ENCODE data around the gene P2RX7.
"Not testable (repeated sequence)": the region's sequence is repeated elsewhere in the genome, so short reads cannot be mapped to it uniquely, and the experiment has no call there.

P2RX7 gene

GRCh38 chr12:121176826-121177529, 44.3 kb downstream of the P2RX7 start:
- DNase-seq, result no peak

DNA sequence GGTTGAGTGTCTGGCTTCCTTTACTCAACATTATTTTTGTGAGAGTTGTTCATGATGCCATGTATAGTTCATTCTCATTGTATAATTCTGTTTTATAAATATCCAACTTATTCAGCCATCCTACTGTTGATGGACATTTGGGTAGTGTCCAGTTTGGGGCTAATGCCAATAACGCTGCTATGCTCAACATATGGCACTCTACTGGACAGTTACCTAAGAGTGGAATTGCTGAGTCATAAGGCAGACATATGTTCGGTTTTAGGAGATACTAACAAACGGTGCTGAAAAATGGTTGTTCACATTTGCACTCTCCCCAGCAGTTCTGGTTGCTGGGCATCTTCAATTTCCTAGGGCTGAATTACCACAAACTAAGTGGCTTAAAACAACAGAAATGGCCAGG, 48.5 kb downstream of the P2RX7 start:
- DNase-seq, result peak; percentile 64

DNA sequence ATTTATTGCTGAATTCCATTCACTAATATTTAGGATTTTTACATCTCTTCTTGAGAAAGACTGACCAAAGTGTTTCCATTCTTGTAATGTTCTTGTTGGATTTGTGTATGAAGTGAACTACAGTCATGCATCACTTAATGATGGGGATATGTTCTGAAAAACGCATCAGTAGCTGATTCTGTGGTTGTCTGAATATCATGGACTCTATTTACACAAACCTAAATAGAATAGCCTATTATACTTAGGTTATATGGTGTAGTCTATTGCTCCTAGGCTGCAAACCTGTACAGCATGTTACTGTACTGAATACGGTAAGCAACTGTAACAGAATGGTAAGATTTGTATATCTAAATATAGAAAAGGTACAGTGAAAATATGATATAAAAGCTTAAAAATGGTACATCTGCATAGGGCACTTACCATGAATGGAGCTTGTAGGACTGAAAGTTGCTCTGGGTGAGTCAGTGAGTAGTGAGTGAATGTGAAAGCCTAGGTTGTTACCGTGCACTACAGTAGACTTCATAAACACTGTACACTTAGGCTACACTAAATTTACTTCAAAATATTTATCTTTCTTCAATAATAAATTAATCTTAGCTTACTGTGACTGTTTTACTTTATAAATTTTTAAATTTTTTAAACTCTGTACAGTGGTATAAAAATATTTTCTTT, 49.7 kb downstream of the P2RX7 start:
- no peak for DNase-seq

DNA sequence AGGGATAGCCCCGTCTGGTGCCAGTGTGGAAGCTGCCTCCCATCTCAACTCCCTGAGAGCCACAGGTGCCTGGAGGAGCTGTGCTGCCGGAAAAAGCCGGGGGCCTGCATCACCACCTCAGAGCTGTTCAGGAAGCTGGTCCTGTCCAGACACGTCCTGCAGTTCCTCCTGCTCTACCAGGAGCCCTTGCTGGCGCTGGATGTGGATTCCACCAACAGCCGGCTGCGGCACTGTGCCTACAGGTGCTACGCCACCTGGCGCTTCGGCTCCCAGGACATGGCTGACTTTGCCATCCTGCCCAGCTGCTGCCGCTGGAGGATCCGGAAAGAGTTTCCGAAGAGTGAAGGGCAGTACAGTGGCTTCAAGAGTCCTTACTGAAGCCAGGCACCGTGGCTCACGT, 51.7 kb downstream of the P2RX7 start:
- no peak for DNase-seq

DNA sequence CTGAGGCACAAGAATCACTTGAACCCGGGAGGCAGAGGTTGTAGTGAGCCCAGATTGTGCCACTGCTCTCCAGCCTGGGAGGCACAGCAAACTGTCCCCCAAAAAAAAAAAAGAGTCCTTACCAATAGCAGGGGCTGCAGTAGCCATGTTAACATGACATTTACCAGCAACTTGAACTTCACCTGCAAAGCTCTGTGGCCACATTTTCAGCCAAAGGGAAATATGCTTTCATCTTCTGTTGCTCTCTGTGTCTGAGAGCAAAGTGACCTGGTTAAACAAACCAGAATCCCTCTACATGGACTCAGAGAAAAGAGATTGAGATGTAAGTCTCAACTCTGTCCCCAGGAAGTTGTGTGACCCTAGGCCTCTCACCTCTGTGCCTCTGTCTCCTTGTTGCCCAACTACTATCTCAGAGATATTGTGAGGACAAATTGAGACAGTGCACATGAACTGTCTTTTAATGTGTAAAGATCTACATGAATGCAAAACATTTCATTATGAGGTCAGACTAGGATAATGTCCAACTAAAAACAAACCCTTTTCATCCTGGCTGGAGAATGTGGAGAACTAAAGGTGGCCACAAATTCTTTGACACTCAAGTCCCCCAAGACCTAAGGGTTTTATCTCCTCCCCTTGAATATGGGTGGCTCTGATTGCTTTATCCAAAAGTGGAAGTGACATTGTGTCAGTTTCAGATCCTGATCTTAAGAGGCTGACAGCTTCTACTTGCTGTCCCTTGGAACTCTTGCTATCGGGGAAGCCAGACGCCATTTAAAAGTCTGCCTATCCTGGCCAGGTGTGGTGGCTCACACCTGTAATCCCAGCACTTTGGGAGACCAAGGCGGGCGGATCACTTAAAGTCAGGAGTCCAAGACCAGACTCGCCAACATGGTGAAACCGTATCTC, 52.6 kb downstream of the P2RX7 start:
- no peak for DNase-seq

DNA sequence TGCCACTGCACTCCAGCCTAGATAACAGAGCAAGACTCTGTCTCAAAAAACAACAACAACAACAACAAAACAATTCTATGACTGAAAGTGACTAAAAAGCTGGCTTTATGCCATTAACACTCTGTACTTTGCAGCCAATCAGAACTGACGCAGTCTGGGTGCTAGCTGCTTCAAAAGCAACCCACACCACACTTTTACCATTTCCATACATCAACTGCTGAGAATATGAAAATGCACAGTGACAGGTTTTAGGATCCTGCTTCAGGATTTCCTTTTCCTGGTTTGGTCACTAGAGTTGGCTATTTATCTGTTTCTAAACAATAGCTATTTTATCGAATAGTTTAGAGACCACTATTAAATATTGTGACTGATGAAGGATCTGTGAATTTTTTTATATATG, 54.1 kb downstream of the P2RX7 start:
- DNase-seq, result no peak

- DNase-seq, result no peak
Measured at GRCh38 chr12:121187501-121187900, 54.8 kb downstream of the P2RX7 start.

DNA sequence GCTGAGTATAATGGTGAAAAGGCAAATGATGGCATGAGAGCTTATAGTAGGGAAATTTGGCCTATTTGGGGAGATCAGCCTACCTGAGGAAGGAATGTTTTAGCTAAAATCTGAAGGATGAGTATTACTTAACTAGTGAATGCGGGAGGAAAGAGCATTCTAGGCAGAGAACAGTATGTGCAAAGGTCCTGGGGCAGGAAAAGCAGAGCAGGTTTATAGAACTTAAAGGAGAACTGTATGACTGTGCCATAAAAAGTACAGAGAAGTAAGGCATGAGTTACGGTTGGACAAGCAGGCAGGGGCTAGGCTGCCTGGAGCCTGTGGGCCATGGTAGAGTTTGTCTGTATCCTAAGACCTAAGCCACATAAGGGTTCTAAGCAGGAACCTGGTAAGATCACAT, 55.6 kb downstream of the P2RX7 start:
- DNase-seq, result no peak

DNA sequence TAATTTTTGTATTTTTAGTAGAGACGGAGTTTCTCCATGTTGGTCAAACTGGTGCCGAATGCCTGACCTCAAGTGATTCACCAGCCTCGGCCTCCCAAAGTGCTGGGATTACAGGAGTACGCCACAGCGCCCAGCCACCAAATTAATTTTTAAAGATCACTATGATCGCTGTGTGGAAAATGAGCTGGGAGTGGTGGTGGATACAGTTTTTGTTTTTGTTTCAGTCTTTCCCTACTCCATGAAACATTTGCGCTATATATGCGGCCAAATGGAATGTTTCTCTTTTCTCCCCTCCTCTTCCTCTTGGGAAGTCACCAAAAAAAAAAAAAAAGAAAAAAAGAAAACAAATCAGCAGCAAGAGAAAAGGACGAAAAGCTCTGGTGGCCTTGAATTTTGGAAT, 56.5 kb downstream of the P2RX7 start:
- no peak for DNase-seq

GRCh38 chr12:121189619-121190155, 57.0 kb downstream of the P2RX7 start:
- DNase-seq, result no peak

- peak; percentile 97 for DNase-seq
Measured at GRCh38 chr12:121190523-121191031, 57.9 kb downstream of the P2RX7 start.

GRCh38 chr12:121191151-121191550, 58.5 kb downstream of the P2RX7 start:
- no peak for DNase-seq

DNA sequence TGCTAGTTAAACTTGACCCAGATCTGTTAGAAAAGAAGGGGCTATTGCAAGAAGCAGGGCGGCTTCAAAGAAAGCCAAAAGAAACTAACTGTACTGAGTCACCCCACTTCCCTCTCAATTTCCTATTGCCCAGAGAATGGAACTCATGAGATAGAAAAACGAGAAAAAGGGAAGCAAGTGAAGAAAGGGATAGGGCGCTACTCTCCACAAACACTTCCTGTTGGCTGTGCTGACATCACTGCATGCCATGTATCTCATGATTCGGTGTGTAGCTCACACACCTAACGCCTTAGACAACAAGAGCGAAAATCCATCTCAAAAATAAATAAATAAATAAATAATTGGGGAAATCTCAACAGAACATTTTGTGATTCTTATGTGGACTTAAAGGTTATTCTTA, 64.2 kb downstream of the P2RX7 start:
- no peak for DNase-seq

DNA sequence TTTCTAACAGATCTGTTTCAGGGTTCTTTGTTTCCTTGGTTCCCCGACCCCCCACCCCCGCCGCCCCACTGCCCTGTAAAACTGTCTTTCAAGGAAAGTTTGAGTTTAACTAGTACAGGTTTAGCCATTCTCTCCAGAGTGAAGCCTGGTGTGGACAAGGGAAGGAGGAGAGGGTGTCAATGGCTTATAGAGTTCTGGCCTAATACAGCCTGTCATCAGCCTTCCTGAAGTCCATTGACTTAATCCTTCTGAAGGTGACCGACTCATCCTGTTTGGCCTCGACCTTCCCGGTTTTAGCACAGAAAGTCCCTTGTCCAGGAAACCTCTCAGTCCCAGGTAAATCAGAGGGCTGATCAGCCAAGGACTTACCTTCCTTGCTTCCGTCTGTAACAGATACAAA, 66.3 kb downstream of the P2RX7 start:
- DNase-seq, result no peak

DNA sequence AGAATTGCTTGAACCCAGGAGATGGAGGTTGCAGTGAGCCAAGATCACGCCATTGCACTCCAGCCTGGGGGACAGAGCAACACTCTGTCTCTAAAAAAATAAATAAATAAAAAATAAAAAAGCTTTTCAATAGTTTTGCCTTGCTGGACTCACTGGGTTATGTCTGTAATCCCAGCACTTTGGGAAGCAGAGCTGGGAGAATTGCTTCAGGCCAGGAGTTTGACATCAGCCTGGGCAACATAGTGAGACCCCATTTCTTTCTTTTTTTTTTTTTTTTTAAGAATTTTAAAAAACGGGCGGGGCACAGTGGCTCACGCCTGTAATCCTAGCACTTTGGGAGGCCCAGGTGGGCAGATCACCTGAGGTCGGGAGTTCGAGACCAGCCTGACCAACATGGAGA, 68.5 kb downstream of the P2RX7 start:
- DNase-seq, result not testable (repeated sequence)

DNA sequence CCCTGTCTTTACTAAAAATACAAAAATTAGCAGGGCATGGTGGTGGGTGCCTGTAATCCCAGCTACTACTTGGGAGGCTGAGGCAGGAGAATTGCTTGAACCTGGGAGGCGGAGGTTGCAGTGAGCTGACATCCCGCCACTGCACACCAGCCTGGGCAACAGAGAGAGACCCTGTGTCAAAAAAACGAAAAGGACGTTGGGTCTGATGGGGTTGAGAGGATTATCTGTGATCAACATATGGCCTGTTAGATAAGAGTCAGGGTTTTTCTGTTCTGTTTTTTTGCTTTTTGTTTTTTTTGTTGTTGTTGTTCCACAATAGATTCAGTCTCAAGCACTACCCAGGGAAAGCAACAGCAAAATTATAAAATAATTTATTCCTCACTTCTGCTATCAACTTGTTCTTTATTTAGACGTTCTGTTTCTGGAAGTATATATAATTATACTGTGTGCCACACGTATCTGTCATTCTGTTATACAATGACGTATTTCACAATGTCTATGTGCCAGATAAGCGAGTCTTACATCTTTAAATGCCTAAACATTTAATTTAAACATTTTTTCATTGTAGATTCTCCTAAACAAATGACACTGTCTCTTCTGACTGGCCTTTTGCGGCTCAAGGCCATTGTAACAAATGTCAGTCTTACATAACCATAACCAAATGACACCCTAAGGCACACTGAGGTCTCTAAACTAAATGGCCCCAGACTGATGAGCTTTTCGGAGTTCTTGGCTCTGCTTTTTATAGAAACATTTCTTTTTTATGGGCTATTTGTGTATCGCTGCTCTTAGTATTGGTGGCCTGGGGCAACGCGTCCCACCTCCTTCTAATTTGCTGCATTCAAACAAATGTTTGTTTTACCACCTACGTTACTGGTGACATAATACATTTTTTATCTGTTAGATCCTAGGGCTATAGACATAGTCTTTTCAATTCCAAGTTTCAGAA, 70.0 kb downstream of the P2RX7 start:
- no peak for DNase-seq

DNA sequence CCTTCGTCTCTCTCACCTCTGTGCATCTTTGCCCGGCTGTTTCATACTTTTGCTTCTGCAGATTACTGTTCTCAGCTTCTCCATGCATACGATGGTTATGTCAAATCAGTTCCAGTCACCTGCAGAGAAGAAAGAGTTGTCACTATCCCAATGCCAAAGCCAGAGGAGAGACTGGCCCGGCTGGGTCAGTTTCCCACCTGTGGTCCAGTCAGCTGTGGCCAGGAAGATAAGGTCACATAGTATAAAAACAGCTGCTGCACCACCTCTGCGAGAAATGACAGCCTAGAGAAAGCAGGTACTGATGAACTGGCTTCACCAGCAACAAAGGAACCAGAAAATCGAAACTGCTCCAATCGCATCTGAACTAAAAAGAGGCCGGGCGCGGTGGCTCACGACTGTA, 70.8 kb downstream of the P2RX7 start:
- DNase-seq, result no peak

DNA sequence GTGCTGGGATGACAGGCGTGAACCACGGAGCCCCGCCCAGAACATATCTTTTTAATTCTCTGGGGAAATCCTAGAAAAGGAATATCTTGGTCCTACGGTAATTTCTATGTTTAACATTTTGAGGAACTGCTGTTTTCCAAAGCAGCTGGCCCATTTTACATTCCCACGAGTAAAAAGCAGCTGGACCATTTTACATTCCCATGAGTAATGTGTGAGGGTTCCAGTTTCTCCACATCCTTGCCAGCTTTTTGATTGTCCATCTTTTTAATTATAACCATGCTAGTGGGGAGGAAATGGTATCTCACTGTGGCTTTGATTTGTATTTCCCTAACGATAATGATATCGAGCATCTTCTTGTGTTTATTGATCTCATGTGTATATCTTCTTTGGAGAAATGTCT, 72.8 kb downstream of the P2RX7 start:
- DNase-seq, result no peak

DNA sequence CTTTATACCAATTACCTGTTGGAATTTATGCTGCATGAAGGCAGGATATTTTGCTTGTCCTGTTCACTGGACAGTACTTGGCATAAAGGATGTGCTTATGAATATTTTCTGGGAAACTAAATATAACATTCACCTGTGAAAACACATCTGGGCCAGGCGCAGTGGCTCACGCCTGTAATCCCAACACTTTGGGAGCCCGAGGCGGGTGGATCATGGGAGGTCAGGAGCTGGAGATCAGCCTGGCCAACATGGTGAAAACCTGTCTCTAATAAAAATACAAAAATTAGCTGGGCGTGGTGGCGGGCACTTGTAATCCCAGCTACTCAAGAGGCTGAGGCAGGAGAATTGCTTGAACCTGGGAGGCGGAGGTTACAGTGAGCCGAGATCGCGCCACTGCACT, 75.9 kb downstream of the P2RX7 start:
- not testable (repeated sequence) for DNase-seq

DNA sequence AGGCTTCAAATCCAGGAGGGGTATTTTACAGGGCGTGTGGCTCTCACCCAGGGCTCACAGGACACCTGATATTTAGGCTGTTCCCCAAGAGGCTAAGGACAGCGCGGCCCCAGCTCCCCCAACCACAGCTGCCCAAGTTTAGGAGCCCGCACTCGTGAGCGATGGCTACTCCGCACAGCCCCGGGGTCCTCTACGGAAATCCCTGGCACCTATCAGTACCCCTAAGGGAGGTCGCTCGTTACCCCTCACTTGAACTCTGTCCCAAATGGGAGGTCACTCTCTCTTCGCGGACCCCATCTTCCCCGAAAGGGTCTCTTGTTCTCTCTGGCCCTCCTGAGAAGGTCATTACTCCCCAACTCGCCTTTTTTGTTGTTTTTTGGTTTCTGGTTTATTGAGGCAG, 76.5 kb downstream of the P2RX7 start:
- DNase-seq, result no peak

- DNase-seq, result peak; percentile 69
Measured at GRCh38 chr12:121209624-121210572, 77.2 kb downstream of the P2RX7 start, which contains the start of gene P2RX4. TSS of gene P2RX4 (plus strand) at chr12:121210129. CDS start at chr12:121210165, 36 bp downstream.
